Activated T-helper 9 cell treated with anti-CD3 and anti-CD28 coated beads, Interleukin-2, amount 50 U/mL, for 16 hours (primary cell): Measurements from ENCODE around the gene ITPRID1.
"Not testable (repeated sequence)": the region's sequence is repeated elsewhere in the genome, so short reads cannot be mapped to it uniquely, and the experiment has no call there.

Source experiments
- DNase-seq: peaks from one replicate; pipeline ENCODE4 v3.0.0-alpha.2; 2020; ENCODE audit warnings: low read depth

Gene ITPRID1

GRCh38 chr7:31513790-31514189, at the start of gene ITPRID1:
Gene ITPRID1 (plus strand): TSS chr7:31514090. CDS start chr7:31553025, 38,935 bp downstream.
- no peak for DNase-seq

- no peak for DNase-seq
Observed at GRCh38 chr7:31464601-31465000, 49.3 kb upstream of the ITPRID1 start.

GRCh38 chr7:31465285-31465684, 48.6 kb upstream of the ITPRID1 start:
- DNase-seq, result no peak

DNA sequence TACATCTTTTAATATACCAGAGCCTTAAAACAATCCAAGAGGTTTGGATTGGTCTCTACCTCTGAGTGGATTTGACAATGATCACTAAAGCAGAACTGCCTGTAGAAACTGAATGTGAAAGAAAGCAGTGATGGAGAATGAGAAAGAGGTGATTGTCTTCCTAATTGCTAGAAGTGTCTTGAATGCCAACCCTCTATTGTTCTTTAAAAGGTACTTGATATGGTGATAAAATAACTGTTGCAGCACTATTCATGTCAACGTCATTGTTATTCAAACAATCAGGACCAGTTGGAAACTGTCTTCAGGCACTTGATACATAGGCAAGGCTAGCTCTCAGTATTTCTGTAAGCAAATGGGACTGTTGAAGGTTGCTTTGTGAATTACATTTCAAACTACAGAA, 47.9 kb upstream of the ITPRID1 start:
- DNase-seq, result no peak

DNA sequence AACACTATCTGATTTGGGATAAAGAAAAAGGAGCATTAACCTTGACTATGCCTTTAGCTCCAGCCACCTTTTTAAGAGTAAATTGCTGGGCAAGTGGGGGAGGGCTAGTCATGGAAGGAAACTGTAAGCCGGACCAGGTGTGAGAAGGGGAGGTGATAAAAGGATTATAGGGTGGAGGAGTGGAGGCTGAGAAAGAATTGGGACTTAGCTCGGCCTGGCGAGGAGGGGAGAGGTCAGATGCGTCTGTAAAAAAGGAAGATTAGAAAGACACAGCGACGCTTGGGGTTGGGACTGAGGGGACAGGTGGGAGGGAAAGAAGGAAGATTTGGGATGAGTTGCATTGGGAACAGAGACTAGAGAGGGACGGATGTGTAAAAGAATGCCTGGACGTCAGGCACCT, 43.0 kb upstream of the ITPRID1 start:
- DNase-seq, result not testable (repeated sequence)

- no peak for DNase-seq
Observed at GRCh38 chr7:31475368-31475767, 38.5 kb upstream of the ITPRID1 start.

DNA sequence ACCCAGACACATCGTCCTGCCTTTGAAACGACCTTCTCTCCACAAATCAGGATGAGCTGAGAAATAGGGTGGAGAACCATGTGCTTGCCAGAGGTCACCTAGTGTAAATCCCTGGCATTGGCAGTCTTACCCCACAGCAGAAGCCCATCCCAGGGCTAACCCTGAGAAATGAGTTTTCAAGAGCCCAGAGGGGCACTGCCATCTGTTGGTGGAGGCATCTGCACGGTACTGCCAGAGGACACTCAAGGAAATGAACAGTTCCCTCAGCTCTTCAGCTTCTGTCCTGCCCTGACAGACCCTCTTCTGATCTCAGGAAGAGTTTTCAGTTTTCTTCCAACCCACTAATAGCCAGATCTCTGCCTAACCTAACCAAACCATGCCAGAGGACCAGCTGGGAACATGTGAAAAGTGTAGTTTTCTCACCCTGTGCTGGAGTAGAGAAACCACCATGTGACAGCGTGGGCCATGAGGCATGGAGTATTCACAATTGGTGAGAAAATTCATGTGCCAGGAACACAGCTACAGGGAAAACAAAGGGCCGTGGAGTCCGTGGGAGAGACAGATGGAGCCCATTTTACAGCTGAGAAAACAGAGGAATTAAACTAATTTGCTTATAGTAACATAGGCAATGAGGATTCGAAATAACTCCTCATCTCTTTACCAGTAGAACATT, 37.7 kb upstream of the ITPRID1 start:
- no peak for DNase-seq

GRCh38 chr7:31476941-31477677, 36.8 kb upstream of the ITPRID1 start:
- DNase-seq, result no peak

GRCh38 chr7:31478018-31478417, 35.9 kb upstream of the ITPRID1 start:
- DNase-seq, result no peak

DNA sequence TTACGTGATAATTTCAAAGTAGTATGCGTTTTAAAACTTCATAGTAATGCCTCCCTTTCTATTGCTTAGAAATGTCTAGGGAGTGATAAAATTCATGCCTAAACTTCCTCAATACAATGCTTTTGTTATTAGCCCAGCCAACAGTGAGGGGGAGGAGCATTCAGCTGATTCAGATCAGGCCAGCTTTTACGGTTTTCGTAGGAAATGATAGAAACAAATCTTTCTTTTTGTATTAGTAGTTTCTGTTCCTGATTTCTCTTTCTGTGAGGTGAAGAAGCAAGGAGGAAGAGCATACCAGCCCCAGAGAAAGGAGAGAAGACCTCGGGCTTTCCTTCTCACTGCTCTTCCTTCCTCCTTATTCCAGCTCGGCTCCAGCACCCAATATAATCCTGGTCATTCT, 35.2 kb upstream of the ITPRID1 start:
- DNase-seq, result no peak

GRCh38 chr7:31487071-31487470, 26.8 kb upstream of the ITPRID1 start:
- DNase-seq, result no peak

GRCh38 chr7:31487476-31487875, 26.4 kb upstream of the ITPRID1 start:
- no peak for DNase-seq

GRCh38 chr7:31488562-31489203, 25.2 kb upstream of the ITPRID1 start:
- no peak for DNase-seq

DNA sequence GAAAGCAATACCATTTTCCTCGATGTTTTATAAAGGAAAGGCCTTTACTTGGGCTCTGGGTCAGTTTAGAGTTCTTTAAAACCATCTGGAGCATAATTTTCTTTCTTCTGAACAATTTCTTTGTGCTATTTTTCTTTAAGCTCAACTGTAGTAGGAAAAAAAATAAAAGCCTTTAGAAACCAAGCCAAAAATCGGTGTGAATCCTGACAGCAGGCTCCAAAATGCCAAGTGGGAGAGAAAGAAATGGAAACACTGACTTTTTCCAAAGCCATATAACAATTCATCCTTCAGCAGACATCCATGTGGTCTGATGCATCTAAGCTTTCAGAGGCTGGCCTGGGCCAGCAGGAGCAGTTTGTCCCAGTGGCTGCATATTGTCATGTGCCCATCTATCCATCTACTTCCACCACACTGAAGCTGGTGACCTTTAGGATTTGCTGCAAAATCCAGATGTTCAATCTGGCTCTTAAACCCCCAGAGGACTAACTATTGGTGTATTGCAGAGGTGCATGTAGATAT, 23.0 kb upstream of the ITPRID1 start:
- DNase-seq, result no peak

DNA sequence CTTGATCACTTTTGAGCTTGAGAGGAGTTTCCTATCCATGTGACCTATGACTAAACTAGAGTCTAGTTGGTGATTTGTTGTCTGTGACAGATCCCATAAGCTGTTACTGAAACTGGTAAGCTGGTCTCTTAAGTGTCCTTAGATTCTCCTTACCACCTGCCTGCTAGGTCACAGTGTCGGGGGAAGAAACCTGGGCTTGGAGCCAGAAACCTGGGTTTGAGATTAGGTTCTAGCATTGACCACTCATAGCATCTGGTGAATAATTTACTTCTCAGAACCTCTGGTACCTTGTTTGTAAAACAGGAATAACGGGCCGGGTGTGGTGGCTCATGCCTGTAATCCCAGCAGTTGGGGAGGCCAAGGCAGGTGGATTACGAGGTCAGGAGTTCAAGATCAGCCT, 21.8 kb upstream of the ITPRID1 start:
- DNase-seq, result no peak

- no peak for DNase-seq
Observed at GRCh38 chr7:31493714-31494181, 20.1 kb upstream of the ITPRID1 start.

GRCh38 chr7:31494421-31494820, 19.5 kb upstream of the ITPRID1 start:
- DNase-seq, result no peak

GRCh38 chr7:31495653-31496052, 18.2 kb upstream of the ITPRID1 start:
- no peak for DNase-seq

GRCh38 chr7:31497516-31497915, 16.4 kb upstream of the ITPRID1 start:
- no peak for DNase-seq

DNA sequence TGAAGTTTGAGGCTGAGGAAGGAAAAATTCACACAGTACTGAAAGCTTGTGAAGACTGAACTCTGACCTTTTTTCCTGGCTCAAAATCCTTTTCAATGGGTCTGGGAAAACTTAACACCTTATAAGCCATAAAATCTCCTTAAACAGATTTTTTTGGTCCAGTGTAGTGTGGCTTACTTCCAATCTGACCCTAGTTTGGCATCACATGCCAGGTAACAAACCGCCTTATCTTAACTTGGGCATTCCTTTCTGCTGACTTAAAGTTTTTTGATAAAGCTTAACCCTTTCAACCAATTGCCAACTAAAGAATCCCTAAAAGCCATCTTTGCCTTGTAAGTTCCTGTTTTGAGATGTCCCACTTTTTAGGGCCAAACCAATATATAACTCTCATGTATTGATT, 13.2 kb upstream of the ITPRID1 start:
- no peak for DNase-seq

GRCh38 chr7:31508823-31509222, 5.1 kb upstream of the ITPRID1 start:
- DNase-seq, result no peak

GRCh38 chr7:31512166-31512565, 1.7 kb upstream of the ITPRID1 start:
- no peak for DNase-seq
